Parathyroid adenoma (tissue), 2 donors: ENCODE measurements around the gene ZDBF2.

Experiments
- H2AFZ ChIP-seq: fragments of 300-600 bp; sonication (generic); one replicate; pipeline ENCODE4 v1.7.0; 2017; ENCODE audit warnings: antibody characterized with exemption, mild to moderate bottlenecking
- H3K27ac ChIP-seq: fragments of 300-600 bp; sonication (generic); one replicate; pipeline ENCODE4 v1.7.0; 2017
- H3K27me3 ChIP-seq: fragments of 300-600 bp; sonication (generic); one replicate; pipeline ENCODE4 v1.7.0; 2017; ENCODE audit warnings: low read length; ENCODE audit not compliant: control insufficient read depth, insufficient read depth
- H3K36me3 ChIP-seq: fragments of 300-600 bp; sonication (generic); one replicate; pipeline ENCODE4 v1.7.0; 2017; ENCODE audit warnings: low read length; ENCODE audit not compliant: control insufficient read depth, insufficient read depth
- H3K4me1 ChIP-seq: fragments of 300-600 bp; sonication (generic); one replicate; pipeline ENCODE4 v1.7.0; 2017; ENCODE audit warnings: control low read depth
- H3K4me2 ChIP-seq: fragments of 300-600 bp; sonication (generic); one replicate; pipeline ENCODE4 v1.7.0; 2017; ENCODE audit warnings: low read length
- H3K4me3 ChIP-seq: fragments of 300-600 bp; sonication (generic); one replicate; pipeline ENCODE4 v1.7.0; 2017; ENCODE audit warnings: low read depth, low read length
- H3K79me2 ChIP-seq: fragments of 300-600 bp; sonication (generic); one replicate; pipeline ENCODE4 v1.7.0; 2017; ENCODE audit warnings: control low read depth
- H3K9ac ChIP-seq: fragments of 300-600 bp; sonication (generic); one replicate; pipeline ENCODE4 v1.7.0; 2017; ENCODE audit warnings: mild to moderate bottlenecking
- H3K9me3 ChIP-seq: fragments of 300-600 bp; sonication (generic); one replicate; pipeline ENCODE4 v1.7.0; 2017; ENCODE audit warnings: low read length; ENCODE audit not compliant: control insufficient read depth
- CTCF ChIP-seq: fragments of 300-600 bp; sonication (generic); IDR thresholded peaks from one replicate; pipeline ENCODE4 v1.7.0; 2017; ENCODE audit warnings: antibody characterized with exemption, mild to moderate bottlenecking
- donor health status: primary hyperparathyroidism.

The ZDBF2 gene

GRCh38 chr2:206263959-206264603 is 10.4 kb upstream of the ZDBF2 start:
- Histone ChIP-seq H3K9me3 (no peaks in the 10 kb centered on the region), H2AFZ (no peak overlapping the region), H3K79me2 (no peaks in the 10 kb centered on the region), H3K9ac (no peak overlapping the region), H3K4me1 (no peaks in the 10 kb centered on the region), H3K27me3 (peaks cover 3% of the 10 kb centered on the region), H3K36me3 (no peaks in the 10 kb centered on the region), H3K27ac (no peak overlapping the region), H3K4me3 (no peak overlapping the region), H3K4me2 (no peak overlapping the region)
- no peak for TF ChIP-seq CTCF

- Histone ChIP-seq H3K79me2 (no peaks in the 10 kb centered on the region), H3K27me3 (peaks cover 3% of the 10 kb centered on the region), H2AFZ (no peak overlapping the region), H3K9me3 (no peaks in the 10 kb centered on the region), H3K36me3 (no peaks in the 10 kb centered on the region), H3K9ac (no peak overlapping the region), H3K4me3 (no peak overlapping the region), H3K4me1 (no peaks in the 10 kb centered on the region), H3K4me2 (no peak overlapping the region), H3K27ac (no peak overlapping the region)
- TF ChIP-seq CTCF: no peak
Observed at GRCh38 chr2:206266130-206267125, 8.0 kb upstream of the ZDBF2 start.

- no peaks in the 10 kb centered on the region for H3K9me3 ChIP-seq
- TF ChIP-seq CTCF: no peak
- H3K36me3 ChIP-seq: no peaks in the 10 kb centered on the region
- no peak overlapping the region for H3K4me2 ChIP-seq
- H3K9ac ChIP-seq: no peak overlapping the region
- H3K27me3 ChIP-seq: peaks cover under 1% of the 10 kb centered on the region
- no peak overlapping the region for H3K4me3 ChIP-seq
- H2AFZ ChIP-seq: no peak overlapping the region
- H3K27ac ChIP-seq: no peak overlapping the region
- no peaks in the 10 kb centered on the region for H3K79me2 ChIP-seq
- no peaks in the 10 kb centered on the region for H3K4me1 ChIP-seq
Observed at GRCh38 chr2:206267567-206267966, 6.9 kb upstream of the ZDBF2 start.

- H3K4me1 ChIP-seq: no peaks in the 10 kb centered on the region
- H3K9me3 ChIP-seq: no peaks in the 10 kb centered on the region
- H3K79me2 ChIP-seq: no peaks in the 10 kb centered on the region
- H3K27ac ChIP-seq: no peak overlapping the region
- no peak overlapping the region for H2AFZ ChIP-seq
- H3K4me3 ChIP-seq: no peak overlapping the region
- no peak overlapping the region for H3K4me2 ChIP-seq
- no peak for TF ChIP-seq CTCF
- no peaks in the 10 kb centered on the region for H3K36me3 ChIP-seq
- no peaks in the 10 kb centered on the region for H3K27me3 ChIP-seq
- H3K9ac ChIP-seq: no peak overlapping the region
Observed at GRCh38 chr2:206271065-206271464, 3.4 kb upstream of the ZDBF2 start.
